Measurements from ENCODE around the gene ANKRD11. TPM values are rescaled to one million over a fixed set of nuclear protein-coding genes. Genes with fewer than 3 reads are reported as not detected.

The ANKRD11 gene
- polyA plus RNA-seq, 3 donors = 98.3 to 127 (median 111) TPM

GRCh38 chr16:89512453-89512852, 22.1 kb upstream of the ANKRD11 start:
- no peak for DNase-seq (ENCODE audit: extremely low read depth in 1 of 11, low read depth in 9 of 11, low spot score in 4 of 11)

GRCh38 chr16:89511374-89511773, 21.0 kb upstream of the ANKRD11 start:
- no peak for DNase-seq (ENCODE audit: extremely low read depth in 1 of 11, low read depth in 9 of 11, low spot score in 4 of 11)

- no peak for DNase-seq (ENCODE audit: extremely low read depth in 1 of 11, low read depth in 9 of 11, low spot score in 4 of 11)
Observed at GRCh38 chr16:89510526-89510925, 20.2 kb upstream of the ANKRD11 start.

- peak; percentile 63 to 89 (median 83) for DNase-seq (ENCODE audit: extremely low read depth in 1 of 11, low read depth in 9 of 11, low spot score in 4 of 11)
Observed at GRCh38 chr16:89507834-89508590, 17.7 kb upstream of the ANKRD11 start, which contains the start of gene SPG7. Gene SPG7, plus strand, starts transcription at chr16:89508403. Its CDS starts 15 bp downstream, at chr16:89508418.

GRCh38 chr16:89507214-89507833, 17.0 kb upstream of the ANKRD11 start:
- no peak for DNase-seq (ENCODE audit: extremely low read depth in 1 of 11, low read depth in 9 of 11, low spot score in 4 of 11)

GRCh38 chr16:89506791-89507191, 16.4 kb upstream of the ANKRD11 start:
- no peak for DNase-seq (ENCODE audit: extremely low read depth in 1 of 11, low read depth in 9 of 11, low spot score in 4 of 11)

- no peak for DNase-seq (ENCODE audit: extremely low read depth in 1 of 11, low read depth in 9 of 11, low spot score in 4 of 11)
Observed at GRCh38 chr16:89506113-89506504, 15.7 kb upstream of the ANKRD11 start.

- peak in 10 of 11 donors; percentile 68 to 86 (median 77) for DNase-seq (ENCODE audit: extremely low read depth in 1 of 11, low read depth in 9 of 11, low spot score in 4 of 11)
Observed at GRCh38 chr16:89505204-89506112, 15.1 kb upstream of the ANKRD11 start.

- no peak for DNase-seq (ENCODE audit: extremely low read depth in 1 of 11, low read depth in 9 of 11, low spot score in 4 of 11)
Observed at GRCh38 chr16:89504091-89504490, 13.7 kb upstream of the ANKRD11 start.

- no peak for DNase-seq (ENCODE audit: extremely low read depth in 1 of 11, low read depth in 9 of 11, low spot score in 4 of 11)
Observed at GRCh38 chr16:89502081-89502843, 11.9 kb upstream of the ANKRD11 start.

GRCh38 chr16:89499767-89500166, 9.4 kb upstream of the ANKRD11 start:
- DNase-seq (ENCODE audit: extremely low read depth in 1 of 11, low read depth in 9 of 11, low spot score in 4 of 11) = no peak

GRCh38 chr16:89498839-89499238, 8.5 kb upstream of the ANKRD11 start:
- DNase-seq (ENCODE audit: extremely low read depth in 1 of 11, low read depth in 9 of 11, low spot score in 4 of 11) = peak in 5 of 11 donors; percentile 29 to 68 (median 50)

- no peak for DNase-seq (ENCODE audit: extremely low read depth in 1 of 11, low read depth in 9 of 11, low spot score in 4 of 11)
Observed at GRCh38 chr16:89495121-89495520, 4.8 kb upstream of the ANKRD11 start.

GRCh38 chr16:89493776-89494175, 3.4 kb upstream of the ANKRD11 start:
- no peak for DNase-seq (ENCODE audit: extremely low read depth in 1 of 11, low read depth in 9 of 11, low spot score in 4 of 11)

- DNase-seq (ENCODE audit: extremely low read depth in 1 of 11, low read depth in 9 of 11, low spot score in 4 of 11) = no peak
Observed at GRCh38 chr16:89491974-89492687, 1.8 kb upstream of the ANKRD11 start.

GRCh38 chr16:89491238-89491869, 993 bp upstream of the ANKRD11 start:
- DNase-seq (ENCODE audit: extremely low read depth in 1 of 11, low read depth in 9 of 11, low spot score in 4 of 11) = no peak

- DNase-seq (ENCODE audit: extremely low read depth in 1 of 11, low read depth in 9 of 11, low spot score in 4 of 11) = no peak
Observed at GRCh38 chr16:89489898-89490438, 393 bp downstream of the ANKRD11 start.
